T47D (cell line): Measurements from ENCODE around the gene SLC6A11.

Experiments used
- DNase-seq, 2 experiments: peaks; one replicate each; pipeline versions ENCODE4 v3.0.0 to v3.0.0-alpha.2; 2011 to 2012; ENCODE audit warnings: low read depth in 1 of 2, low spot score in 1 of 2
- JUND ChIP-seq: IDR thresholded peaks from 2 replicates; pipeline ENCODE4 v1.6.1; 2012; ENCODE audit warnings: low read depth
- in situ Hi-C: cut with HindIII; loops from 2 replicates; pipeline ENCODE4 v1.10.0; 2016; ENCODE audit warnings: low sequenced_read_pairs, low pct_unique_long_range_greater_than_20kb

Gene SLC6A11

DNA sequence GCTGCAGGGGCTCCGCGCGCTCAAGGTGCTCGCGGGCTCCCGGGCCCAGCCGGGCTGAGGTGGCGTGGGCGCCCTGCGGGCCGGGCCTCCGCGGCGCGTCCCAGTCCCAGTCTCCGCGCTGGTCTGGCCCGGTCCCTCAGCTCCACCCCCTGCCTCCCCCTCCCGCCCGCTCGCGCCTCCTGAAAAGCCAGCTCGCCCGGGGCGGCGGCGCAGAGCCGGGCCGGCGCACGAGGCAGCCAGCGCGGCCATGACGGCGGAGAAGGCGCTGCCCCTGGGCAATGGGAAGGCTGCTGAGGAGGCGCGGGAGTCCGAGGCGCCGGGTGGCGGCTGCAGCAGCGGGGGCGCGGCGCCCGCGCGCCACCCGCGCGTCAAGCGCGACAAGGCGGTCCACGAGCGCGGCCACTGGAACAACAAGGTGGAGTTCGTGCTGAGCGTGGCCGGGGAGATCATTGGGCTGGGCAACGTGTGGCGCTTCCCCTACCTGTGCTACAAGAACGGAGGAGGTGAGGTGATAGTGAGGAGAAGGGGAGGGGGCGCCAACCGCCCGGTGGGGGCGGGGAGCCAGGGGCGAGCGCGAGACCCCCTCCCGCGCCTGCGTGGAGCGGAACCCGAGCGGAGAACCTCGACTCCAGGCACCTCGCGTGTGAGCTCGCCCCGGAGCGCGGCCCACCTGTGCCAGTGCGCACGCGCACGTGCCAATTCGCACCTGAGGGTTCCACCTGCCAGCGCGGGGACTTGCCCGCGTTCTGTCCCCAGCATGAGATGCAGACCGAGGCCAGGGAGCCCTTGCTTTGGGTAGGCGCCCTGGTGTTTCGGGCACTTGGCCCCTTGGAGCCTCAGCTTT lies at the start of gene SLC6A11:
Gene SLC6A11, plus strand, starts transcription at position 210 of the 844 bp plus-strand sequence. Its CDS starts 38 bp downstream, at position 248.
- TF ChIP-seq JUND, result no peak
- in situ Hi-C loops, result no loop called here
- DNase-seq, result peak; percentile 80 to 81

- in situ Hi-C loops, result no loop called here
- no peak for TF ChIP-seq JUND
Measured at GRCh38 chr3:10768708-10769394, 47.2 kb upstream of the SLC6A11 start.

DNA sequence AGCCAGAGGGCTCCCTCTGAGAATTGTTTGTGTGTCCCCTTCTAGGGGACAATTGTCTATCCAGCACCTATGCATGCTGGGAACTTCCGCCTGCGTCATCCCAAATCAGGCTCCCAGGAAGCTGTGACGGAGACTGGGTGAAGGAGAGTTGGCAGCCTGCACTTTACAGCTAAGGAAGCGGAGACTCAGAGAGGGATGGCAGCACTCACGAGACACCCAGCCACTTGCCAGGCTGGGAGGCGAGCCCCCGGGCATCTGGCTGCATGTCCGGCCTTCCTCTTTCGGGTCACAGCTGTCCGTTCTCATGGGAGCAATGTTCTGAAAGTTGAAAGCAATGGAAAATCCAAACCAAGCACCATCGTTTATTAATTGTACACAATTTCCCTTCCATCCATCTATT lies 45.5 kb upstream of the SLC6A11 start:
- no peak for DNase-seq
- TF ChIP-seq JUND, result no peak
- in situ Hi-C loops, result no loop called here

More at GRCh38 chr3:10768708-10769394, 47.2 kb upstream of the SLC6A11 start:
- DNase-seq, result no peak

- TF ChIP-seq JUND, result no peak
- DNase-seq, result no peak
- in situ Hi-C loops, result no loop called here
Measured at GRCh38 chr3:10770981-10771380, 45.0 kb upstream of the SLC6A11 start.

- DNase-seq, result no peak
Measured at GRCh38 chr3:10771486-10772270, 44.4 kb upstream of the SLC6A11 start.

GRCh38 chr3:10772271-10773161 lies 43.5 kb upstream of the SLC6A11 start:
- in situ Hi-C loops, result no loop called here
- peak; percentile 21 to 54 for DNase-seq
- no peak for TF ChIP-seq JUND

More at GRCh38 chr3:10771486-10772270, 44.4 kb upstream of the SLC6A11 start:
- TF ChIP-seq JUND, result no peak
- in situ Hi-C loops, result no loop called here

DNA sequence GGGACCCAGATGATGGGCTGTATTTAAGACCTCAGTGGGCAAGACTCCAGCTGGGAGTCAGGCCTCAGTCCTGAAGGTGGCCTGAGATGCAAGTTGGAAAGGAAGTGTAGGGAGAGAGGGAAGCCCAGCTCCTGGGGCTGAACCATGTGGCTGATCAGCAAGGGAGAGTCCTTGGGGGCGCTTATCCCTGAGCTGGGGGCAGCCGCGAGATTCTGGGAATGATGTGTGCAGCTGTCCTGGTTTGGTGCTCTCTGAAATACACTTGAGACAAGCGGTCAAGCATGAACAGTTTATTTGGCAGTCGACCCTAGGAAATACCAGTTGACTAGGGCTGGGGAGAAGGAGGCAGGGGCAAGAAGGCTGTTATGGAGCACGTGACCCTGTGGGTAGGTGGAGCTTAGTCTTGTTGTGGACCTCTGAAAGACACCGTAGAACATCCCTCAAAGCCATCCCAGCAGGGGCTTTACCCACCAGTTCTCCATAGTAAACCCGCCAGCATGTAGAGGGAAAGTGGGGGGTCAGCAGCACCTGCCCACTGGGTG lies 41.8 kb upstream of the SLC6A11 start:
- DNase-seq, result no peak
- no peak for TF ChIP-seq JUND
- in situ Hi-C loops, result no loop called here

DNA sequence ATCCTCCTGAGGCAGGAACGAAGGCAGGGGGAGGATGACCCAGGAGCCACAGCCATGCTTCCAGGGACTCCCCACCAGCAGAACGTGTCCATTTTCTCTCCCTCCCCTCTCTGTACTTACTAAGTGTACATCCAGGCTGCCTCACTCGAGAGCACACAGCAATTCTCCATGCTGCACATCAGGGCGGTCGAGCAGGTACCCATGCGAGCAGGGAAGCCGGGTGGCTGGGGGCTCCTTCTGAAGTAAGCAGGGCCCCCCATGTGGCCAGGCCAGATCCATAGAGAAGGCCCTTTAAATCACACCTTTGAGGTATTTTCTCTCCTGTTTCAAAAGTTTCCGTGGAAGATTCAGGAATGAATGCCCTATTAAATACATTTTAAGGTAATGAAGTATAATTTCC lies 41.2 kb upstream of the SLC6A11 start:
- DNase-seq, result no peak
- no peak for TF ChIP-seq JUND
- in situ Hi-C loops, result no loop called here

DNA sequence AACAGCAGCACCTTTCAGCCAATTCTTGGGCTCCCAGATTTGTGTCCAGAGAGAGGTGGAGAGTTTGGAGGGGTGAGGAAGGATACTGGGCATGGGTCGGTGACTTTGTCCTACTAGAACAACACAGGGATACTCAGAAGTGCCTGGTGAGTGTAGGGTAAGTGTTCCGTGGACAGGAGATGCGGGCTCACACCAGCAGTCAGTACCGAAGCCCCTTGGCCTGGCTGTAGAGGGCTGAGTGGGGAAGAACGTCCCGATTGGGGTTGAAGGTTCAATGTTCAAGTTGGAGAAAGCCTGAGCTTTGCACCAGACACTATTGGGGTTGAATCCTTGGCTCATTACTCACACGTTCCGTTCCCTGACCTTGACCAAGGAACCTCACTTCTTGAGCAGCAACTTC lies 40.8 kb upstream of the SLC6A11 start:
- in situ Hi-C loops, result no loop called here
- TF ChIP-seq JUND, result no peak
- no peak for DNase-seq

GRCh38 chr3:10775828-10776227 lies 40.2 kb upstream of the SLC6A11 start:
- no peak for TF ChIP-seq JUND
- in situ Hi-C loops, result no loop called here
- DNase-seq, result no peak

DNA sequence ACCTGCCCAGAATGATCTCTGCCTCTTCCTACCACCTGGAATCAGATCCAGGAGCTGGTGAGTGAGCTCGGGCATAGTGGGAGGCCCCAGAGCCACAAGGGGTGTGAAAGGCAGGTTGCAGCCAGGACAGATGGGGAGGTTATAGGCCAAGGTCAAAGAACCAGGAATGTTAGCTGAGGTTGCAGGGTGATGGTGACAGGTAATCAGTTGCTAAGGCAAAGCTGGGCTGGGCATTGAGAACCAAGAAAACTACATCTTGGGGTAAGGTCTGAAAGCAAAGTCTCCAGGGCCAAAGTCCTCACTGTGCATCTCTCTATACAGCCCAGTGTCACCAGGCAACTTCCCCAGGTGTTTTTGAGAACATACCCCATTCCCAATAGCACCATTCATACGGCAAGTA lies 38.4 kb upstream of the SLC6A11 start:
- in situ Hi-C loops, result no loop called here
- TF ChIP-seq JUND, result no peak
- no peak for DNase-seq
